Trophoblast cell (in vitro differentiated cells and primary cell): Measurements from ENCODE around the gene ASAP2.

Experiments
- DNase-seq, 2 donors: peaks; one replicate each; pipeline ENCODE4 v3.0.0-alpha.2; 2016
- H2AFZ ChIP-seq: 2 replicates; pipeline ENCODE4 v1.6.1; 2013; ENCODE audit warnings: low read length, moderate library complexity, mild to moderate bottlenecking; ENCODE audit not compliant: insufficient read depth, poor library complexity
- H2AK5ac ChIP-seq: 2 replicates; pipeline ENCODE4 v1.6.1; 2013; ENCODE audit warnings: mild to moderate bottlenecking, low read length
- H2BK120ac ChIP-seq: 2 replicates; pipeline ENCODE4 v1.6.1; 2013; ENCODE audit warnings: low read length, mild to moderate bottlenecking, moderate library complexity; ENCODE audit not compliant: insufficient read depth, poor library complexity
- H2BK12ac ChIP-seq: 2 replicates; pipeline ENCODE4 v1.6.1; 2013; ENCODE audit warnings: mild to moderate bottlenecking, low read length, moderate library complexity
- H2BK5ac ChIP-seq: 2 replicates; pipeline ENCODE4 v1.6.1; 2013; ENCODE audit warnings: low read length, low read depth, moderate library complexity, mild to moderate bottlenecking; ENCODE audit not compliant: poor library complexity
- H3K14ac ChIP-seq: 2 replicates; pipeline ENCODE4 v1.6.1; 2013; ENCODE audit warnings: mild to moderate bottlenecking, low read length
- H3K18ac ChIP-seq: 2 replicates; pipeline ENCODE4 v1.6.1; 2013; ENCODE audit warnings: mild to moderate bottlenecking, low read length
- H3K23ac ChIP-seq: 2 replicates; pipeline ENCODE4 v1.6.1; 2013; ENCODE audit warnings: low read length
- H3K27ac ChIP-seq: 2 replicates; pipeline ENCODE4 v1.5.1; 2013; ENCODE audit warnings: low read depth, mild to moderate bottlenecking, inconsistent platforms, low read length, moderate library complexity
- H3K27me3 ChIP-seq: 2 replicates; pipeline ENCODE4 v1.6.1; 2013; ENCODE audit warnings: inconsistent platforms, mild to moderate bottlenecking, low read length, moderate library complexity; ENCODE audit not compliant: insufficient read depth
- H3K36me3 ChIP-seq, 2 experiments: 1 replicate in 1 of 2; 2 replicates in 1 of 2; pipeline ENCODE4 v1.6.1; 2013; ENCODE audit warnings: low read length in 2 of 2, mild to moderate bottlenecking in 2 of 2, moderate library complexity in 1 of 2; ENCODE audit not compliant: insufficient read depth in 2 of 2, control insufficient read depth in 1 of 2
- H3K4ac ChIP-seq: 2 replicates; pipeline ENCODE4 v1.6.1; 2013; ENCODE audit warnings: low read depth, mild to moderate bottlenecking, low read length, moderate library complexity
- H3K4me1 ChIP-seq, 2 experiments: 1 replicate in 1 of 2; 2 replicates in 1 of 2; pipeline ENCODE4 v1.6.1; 2013; ENCODE audit warnings: low read length in 2 of 2, mild to moderate bottlenecking in 2 of 2, moderate library complexity in 1 of 2; ENCODE audit not compliant: insufficient read depth in 2 of 2, control insufficient read depth in 1 of 2
- H3K4me2 ChIP-seq: 2 replicates; pipeline ENCODE4 v1.6.1; 2013; ENCODE audit warnings: inconsistent platforms, mild to moderate bottlenecking, low read length, moderate library complexity
- H3K4me3 ChIP-seq: 2 replicates; pipeline ENCODE4 v1.5.1; 2013; ENCODE audit warnings: mild to moderate bottlenecking, low read depth, low read length, inconsistent platforms
- H3K79me1 ChIP-seq: one replicate; pipeline ENCODE4 v1.6.1; 2013; ENCODE audit warnings: low read length
- H3K79me2 ChIP-seq: 2 replicates; pipeline ENCODE4 v1.6.1; 2013; ENCODE audit warnings: low read length, mild to moderate bottlenecking; ENCODE audit not compliant: control insufficient read depth, insufficient read depth, poor library complexity
- H3K9ac ChIP-seq: 2 replicates; pipeline ENCODE4 v1.6.1; 2013; ENCODE audit warnings: mild to moderate bottlenecking, low read length
- H3K9me3 ChIP-seq: 2 replicates; pipeline ENCODE4 v1.6.1; 2013; ENCODE audit warnings: low read depth, mild to moderate bottlenecking, control low read depth, inconsistent platforms, low read length; ENCODE audit not compliant: insufficient read depth
- H4K12ac ChIP-seq: 2 replicates; pipeline ENCODE4 v1.6.1; 2013; ENCODE audit warnings: low read depth, mild to moderate bottlenecking, low read length, moderate library complexity
- H4K8ac ChIP-seq: 2 replicates; pipeline ENCODE4 v1.6.1; 2013; ENCODE audit warnings: low read depth, mild to moderate bottlenecking, low read length, moderate library complexity
- H4K91ac ChIP-seq: one replicate; pipeline ENCODE4 v1.6.1; 2013; ENCODE audit warnings: low read depth, mild to moderate bottlenecking, low read length, moderate library complexity
- WGBS: extraction: QIAGEN DNeasy Blood & Tissue Kit; methylation state at CpG from one replicate; pipeline ENCODE4 v1.1.7; 2013; ENCODE audit warnings: missing lambda C conversion rate; ENCODE audit not compliant: insufficient read length, insufficient coverage; ENCODE audit errors: extremely low coverage; 5-methylcytosine and 5-hydroxymethylcytosine counted together

Gene ASAP2

DNA sequence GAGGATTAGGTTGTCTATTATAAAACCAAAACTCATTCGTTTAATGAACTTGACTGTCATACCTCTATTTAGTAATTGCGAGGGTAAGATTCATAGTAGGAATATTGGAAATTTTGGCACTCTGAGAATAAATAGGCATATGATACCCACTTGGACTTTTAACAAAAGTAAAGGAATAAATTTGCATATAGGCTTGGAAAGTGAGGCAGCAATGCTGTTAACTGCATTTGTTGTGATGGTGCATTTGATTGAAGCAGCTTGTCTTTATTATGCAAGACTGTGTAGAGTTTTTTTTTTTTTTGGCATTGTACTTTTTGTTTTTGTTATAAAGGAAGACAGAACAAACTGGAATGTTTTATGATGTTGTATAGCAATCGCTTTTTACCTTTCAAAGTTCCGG is 197.8 kb downstream of the ASAP2 start:
- H4K91ac ChIP-seq = no peak overlapping the region
- H3K4ac ChIP-seq = no peak overlapping the region
- peaks cover 39 to 47% of the 10 kb centered on the region in 2 experiments for H3K36me3 ChIP-seq
- no peaks in the 10 kb centered on the region for H3K79me1 ChIP-seq
- H3K9ac ChIP-seq = no peak overlapping the region
- no peak overlapping the region for H2AFZ ChIP-seq
- no peak overlapping the region for H3K4me2 ChIP-seq
- no peak overlapping the region for H3K14ac ChIP-seq
- H3K23ac ChIP-seq = no peak overlapping the region
- H4K12ac ChIP-seq = no peak overlapping the region
- H2AK5ac ChIP-seq = no peak overlapping the region
- peaks cover 4% of the 10 kb centered on the region for H3K9me3 ChIP-seq
- H4K8ac ChIP-seq = no peak overlapping the region
- no peak overlapping the region for H2BK120ac ChIP-seq
- no peak for DNase-seq
- no peak overlapping the region for H3K27ac ChIP-seq
- no peak overlapping the region for H3K18ac ChIP-seq
- H2BK5ac ChIP-seq = no peak overlapping the region
- no peak overlapping the region for H3K4me3 ChIP-seq
- no CpG with 5 or more reads among the region's 4 CpGs for WGBS
- H3K27me3 ChIP-seq = no peaks in the 10 kb centered on the region
- H3K4me1 ChIP-seq = peaks cover 0 to 2% of the 10 kb centered on the region in 2 experiments
- no peak overlapping the region for H2BK12ac ChIP-seq
- H3K79me2 ChIP-seq = no peaks in the 10 kb centered on the region

DNA sequence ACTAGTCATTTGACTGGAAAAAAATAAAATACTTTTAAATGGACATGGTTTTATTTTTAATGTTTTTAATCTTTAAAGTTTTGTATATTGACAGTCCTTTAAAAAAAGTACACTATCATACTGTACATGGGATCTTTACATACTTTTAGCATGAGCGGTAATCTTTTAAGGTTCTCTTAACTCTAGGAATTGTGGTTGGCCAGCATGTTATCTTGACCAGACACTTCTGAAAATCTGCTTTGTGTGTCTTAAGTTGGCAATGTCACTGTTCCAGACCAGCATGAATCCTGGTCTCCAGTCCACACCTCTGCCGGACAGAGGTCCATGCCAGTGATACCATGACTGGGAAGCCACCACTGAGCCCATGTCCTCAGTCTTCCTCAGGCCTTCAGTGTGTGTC is 199.0 kb downstream of the ASAP2 start:
- no peak overlapping the region for H3K18ac ChIP-seq
- no peak overlapping the region for H3K27ac ChIP-seq
- H2BK5ac ChIP-seq = no peak overlapping the region
- peaks cover 4% of the 10 kb centered on the region for H3K9me3 ChIP-seq
- H3K4me3 ChIP-seq = no peak overlapping the region
- no peak overlapping the region for H4K12ac ChIP-seq
- H3K4me1 ChIP-seq = peaks cover 0 to 2% of the 10 kb centered on the region in 2 experiments
- H3K4ac ChIP-seq = no peak overlapping the region
- no peaks in the 10 kb centered on the region for H3K79me2 ChIP-seq
- no peak overlapping the region for H4K8ac ChIP-seq
- no peak overlapping the region for H4K91ac ChIP-seq
- H2AFZ ChIP-seq = no peak overlapping the region
- H2BK120ac ChIP-seq = no peak overlapping the region
- no peak overlapping the region for H3K9ac ChIP-seq
- H3K36me3 ChIP-seq = peaks cover 34 to 46% of the 10 kb centered on the region in 2 experiments
- WGBS = no CpG with 5 or more reads among the region's 2 CpGs
- no peak overlapping the region for H3K23ac ChIP-seq
- H3K79me1 ChIP-seq = no peaks in the 10 kb centered on the region
- DNase-seq = peak; percentile 12 to 47
- H3K27me3 ChIP-seq = no peaks in the 10 kb centered on the region
- no peak overlapping the region for H2BK12ac ChIP-seq
- no peak overlapping the region for H3K14ac ChIP-seq
- H3K4me2 ChIP-seq = no peak overlapping the region
- H2AK5ac ChIP-seq = no peak overlapping the region

DNA sequence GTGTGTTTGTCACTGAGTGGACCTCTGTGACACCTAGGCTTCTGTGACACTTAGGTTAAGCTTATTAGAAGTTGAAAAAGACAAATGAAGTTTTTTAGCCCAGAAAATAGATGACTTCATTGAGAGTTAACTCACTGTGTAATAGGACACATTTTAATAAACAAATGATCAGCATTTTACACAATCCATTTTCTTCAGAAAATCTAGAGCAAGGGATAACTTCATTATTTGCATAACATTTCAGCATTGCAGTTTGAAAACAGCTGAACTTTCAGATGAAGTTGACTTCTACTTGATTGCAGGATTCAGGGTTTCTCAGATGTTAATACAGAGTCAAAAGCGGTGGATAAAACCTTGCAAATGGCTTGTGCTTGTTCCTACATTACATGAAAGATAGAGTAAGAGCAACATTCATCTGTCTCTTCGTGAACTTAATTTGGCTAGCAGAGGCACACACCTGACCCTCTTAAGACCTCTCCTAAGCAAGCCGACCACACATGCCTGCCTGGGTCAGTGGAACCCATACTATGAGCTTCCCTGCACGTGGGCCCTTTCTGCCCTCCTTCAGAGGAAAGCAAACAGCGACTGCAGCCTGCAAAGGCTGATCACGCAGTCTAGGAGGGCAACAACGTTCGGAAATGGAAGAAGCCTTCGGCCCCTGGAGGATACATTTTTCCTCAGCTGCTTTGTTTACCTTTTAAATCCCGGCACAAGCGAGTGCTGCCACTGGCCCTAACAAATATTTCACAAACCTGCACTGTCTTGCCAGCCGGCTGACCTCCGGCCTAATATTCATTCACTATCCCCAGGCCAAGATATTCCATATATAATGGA is 200.1 kb downstream of the ASAP2 start:
- H2BK12ac ChIP-seq = no peak overlapping the region
- no peak overlapping the region for H3K27ac ChIP-seq
- H3K4ac ChIP-seq = no peak overlapping the region
- DNase-seq = no peak
- no peak overlapping the region for H3K4me3 ChIP-seq
- no peaks in the 10 kb centered on the region for H3K79me2 ChIP-seq
- H3K18ac ChIP-seq = no peak overlapping the region
- H3K23ac ChIP-seq = no peak overlapping the region
- no peak overlapping the region for H4K91ac ChIP-seq
- peaks cover 0 to 2% of the 10 kb centered on the region in 2 experiments for H3K4me1 ChIP-seq
- H3K14ac ChIP-seq = no peak overlapping the region
- peaks cover 2% of the 10 kb centered on the region for H3K9me3 ChIP-seq
- H2AFZ ChIP-seq = no peak overlapping the region
- H3K27me3 ChIP-seq = no peaks in the 10 kb centered on the region
- no peak overlapping the region for H3K4me2 ChIP-seq
- H3K9ac ChIP-seq = no peak overlapping the region
- H3K36me3 ChIP-seq = peaks cover 26 to 38% of the 10 kb centered on the region in 2 experiments
- no peak overlapping the region for H2BK5ac ChIP-seq
- H3K79me1 ChIP-seq = no peaks in the 10 kb centered on the region
- no peak overlapping the region for H2BK120ac ChIP-seq
- H4K12ac ChIP-seq = no peak overlapping the region
- no peak overlapping the region for H2AK5ac ChIP-seq
- no peak overlapping the region for H4K8ac ChIP-seq
- no CpG with 5 or more reads among the region's 13 CpGs for WGBS

DNA sequence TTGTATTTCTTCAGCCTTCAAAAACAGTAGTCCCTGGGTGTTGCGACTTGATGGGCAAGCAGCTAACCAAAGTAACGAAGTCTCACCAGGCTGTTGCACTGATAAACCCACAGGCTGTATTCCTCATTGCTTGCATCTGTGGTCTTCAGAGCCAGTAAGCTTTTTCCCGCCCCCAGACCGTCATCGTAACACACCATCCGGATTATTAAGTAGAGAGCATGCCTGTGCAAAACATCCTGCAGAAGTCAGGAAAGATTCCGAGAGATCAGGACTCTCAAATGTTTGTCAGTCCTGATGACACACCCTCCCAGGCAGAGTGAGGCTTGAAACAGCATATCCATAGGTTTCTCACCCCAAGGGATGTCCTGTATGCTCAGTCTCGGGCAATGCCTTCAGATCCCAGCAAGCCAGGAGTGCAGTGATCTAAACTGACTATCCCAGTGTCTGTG is 200.8 kb downstream of the ASAP2 start:
- Histone ChIP-seq H3K14ac (no peak overlapping the region), H2AK5ac (no peak overlapping the region), H3K4me2 (no peak overlapping the region), H3K4me1 (peaks cover 0 to 2% of the 10 kb centered on the region in 2 experiments), H2BK12ac (no peak overlapping the region), H3K27me3 (no peaks in the 10 kb centered on the region), H2BK120ac (no peak overlapping the region), H3K27ac (no peak overlapping the region), H4K91ac (no peak overlapping the region), H3K23ac (no peak overlapping the region), H2AFZ (no peak overlapping the region), H3K18ac (no peak overlapping the region), H3K79me1 (no peaks in the 10 kb centered on the region), H3K4me3 (no peak overlapping the region), H3K4ac (no peak overlapping the region), H3K36me3 (peaks cover 22 to 36% of the 10 kb centered on the region in 2 experiments), H2BK5ac (no peak overlapping the region), H4K8ac (no peak overlapping the region), H3K79me2 (no peaks in the 10 kb centered on the region), H3K9ac (no peak overlapping the region), H3K9me3 (peaks cover 2% of the 10 kb centered on the region), H4K12ac (no peak overlapping the region)
- DNase-seq = no peak
- WGBS = no CpG with 5 or more reads among the region's 8 CpGs
